A673 (cell line): ENCODE measurements around the gene SUMO2.

Experiments
- CTCF ChIP-seq: fragments of 300-800, 200-600 bp; sonication (generic); conservative IDR thresholded peaks from 2 replicates; pipeline ENCODE4 v1.5.1; 2017; ENCODE audit warnings: low read depth, mild to moderate bottlenecking, antibody characterized with exemption, low read length, moderate library complexity, mixed read lengths
- EZH2 ChIP-seq: fragments of 200-600 bp; sonication (generic); IDR thresholded peaks from 2 replicates; pipeline ENCODE4 v1.6.1; 2017; ENCODE audit warnings: borderline replicate concordance, low read depth, mild to moderate bottlenecking, mixed read lengths, antibody characterized with exemption, low read length; ENCODE audit not compliant: poor library complexity, severe bottlenecking

- TF ChIP-seq CTCF: no peak
- TF ChIP-seq EZH2: no peak
Observed at GRCh38 chr17:75142236-75142971, 40.4 kb downstream of the SUMO2 start.
